ENCODE data around the gene HOOK1.

- TF ChIP-seq, protein P1, sequence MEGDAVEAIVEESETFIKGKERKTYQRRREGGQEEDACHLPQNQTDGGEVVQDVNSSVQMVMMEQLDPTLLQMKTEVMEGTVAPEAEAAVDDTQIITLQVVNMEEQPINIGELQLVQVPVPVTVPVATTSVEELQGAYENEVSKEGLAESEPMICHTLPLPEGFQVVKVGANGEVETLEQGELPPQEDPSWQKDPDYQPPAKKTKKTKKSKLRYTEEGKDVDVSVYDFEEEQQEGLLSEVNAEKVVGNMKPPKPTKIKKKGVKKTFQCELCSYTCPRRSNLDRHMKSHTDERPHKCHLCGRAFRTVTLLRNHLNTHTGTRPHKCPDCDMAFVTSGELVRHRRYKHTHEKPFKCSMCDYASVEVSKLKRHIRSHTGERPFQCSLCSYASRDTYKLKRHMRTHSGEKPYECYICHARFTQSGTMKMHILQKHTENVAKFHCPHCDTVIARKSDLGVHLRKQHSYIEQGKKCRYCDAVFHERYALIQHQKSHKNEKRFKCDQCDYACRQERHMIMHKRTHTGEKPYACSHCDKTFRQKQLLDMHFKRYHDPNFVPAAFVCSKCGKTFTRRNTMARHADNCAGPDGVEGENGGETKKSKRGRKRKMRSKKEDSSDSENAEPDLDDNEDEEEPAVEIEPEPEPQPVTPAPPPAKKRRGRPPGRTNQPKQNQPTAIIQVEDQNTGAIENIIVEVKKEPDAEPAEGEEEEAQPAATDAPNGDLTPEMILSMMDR (IDR thresholded peaks at IDR 0.05) = no peak
- TF ChIP-seq, protein P2, sequence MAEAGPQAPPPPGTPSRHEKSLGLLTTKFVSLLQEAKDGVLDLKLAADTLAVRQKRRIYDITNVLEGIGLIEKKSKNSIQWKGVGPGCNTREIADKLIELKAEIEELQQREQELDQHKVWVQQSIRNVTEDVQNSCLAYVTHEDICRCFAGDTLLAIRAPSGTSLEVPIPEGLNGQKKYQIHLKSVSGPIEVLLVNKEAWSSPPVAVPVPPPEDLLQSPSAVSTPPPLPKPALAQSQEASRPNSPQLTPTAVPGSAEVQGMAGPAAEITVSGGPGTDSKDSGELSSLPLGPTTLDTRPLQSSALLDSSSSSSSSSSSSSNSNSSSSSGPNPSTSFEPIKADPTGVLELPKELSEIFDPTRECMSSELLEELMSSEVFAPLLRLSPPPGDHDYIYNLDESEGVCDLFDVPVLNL (CRISPR knock-in tag; IDR thresholded peaks at IDR 0.05; ENCODE audit: borderline replicate concordance, low read depth) = no peak
- TF ChIP-seq, protein P3, sequence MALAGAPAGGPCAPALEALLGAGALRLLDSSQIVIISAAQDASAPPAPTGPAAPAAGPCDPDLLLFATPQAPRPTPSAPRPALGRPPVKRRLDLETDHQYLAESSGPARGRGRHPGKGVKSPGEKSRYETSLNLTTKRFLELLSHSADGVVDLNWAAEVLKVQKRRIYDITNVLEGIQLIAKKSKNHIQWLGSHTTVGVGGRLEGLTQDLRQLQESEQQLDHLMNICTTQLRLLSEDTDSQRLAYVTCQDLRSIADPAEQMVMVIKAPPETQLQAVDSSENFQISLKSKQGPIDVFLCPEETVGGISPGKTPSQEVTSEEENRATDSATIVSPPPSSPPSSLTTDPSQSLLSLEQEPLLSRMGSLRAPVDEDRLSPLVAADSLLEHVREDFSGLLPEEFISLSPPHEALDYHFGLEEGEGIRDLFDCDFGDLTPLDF (CRISPR knock-in tag; IDR thresholded peaks at IDR 0.05) = no peak
Measured at GRCh38 chr1:59814180-59814900, 409 bp upstream of the HOOK1 start.
